Measurements from ENCODE around the gene TOMM7. TPM values are rescaled to one million over a fixed set of nuclear protein-coding genes. Genes with fewer than 3 reads are reported as not detected.

TOMM7 gene
- total RNA-seq, 4 donors from 2014 or later = 141 to 303 (median 267) TPM

DNA sequence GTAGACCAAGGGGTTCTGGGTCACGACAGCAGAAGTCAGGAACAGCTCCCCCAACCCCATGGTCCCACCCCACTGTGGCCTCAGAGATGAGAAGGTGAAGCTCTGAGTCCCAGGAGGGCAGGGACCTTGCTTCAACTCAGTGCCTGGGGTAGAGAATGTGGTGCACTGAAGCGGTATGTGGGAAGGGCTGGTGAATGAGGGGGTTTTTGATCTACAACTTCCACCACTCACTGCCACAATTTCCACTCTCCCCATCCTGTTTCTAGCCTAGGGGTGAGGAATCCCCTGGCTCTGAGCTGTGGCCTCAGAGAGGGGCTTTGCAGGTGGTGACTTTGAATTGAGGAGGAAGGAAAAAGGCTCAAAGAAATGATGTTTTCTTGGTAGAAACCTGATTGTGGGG, 44.9 kb upstream of the TOMM7 start:
- H3K4me3 ChIP-seq = no peak overlapping the region
- peaks cover 0 to 19% (median 6%) of the 10 kb centered on the region in 4 donors for H3K36me3 ChIP-seq
- peaks cover 24 to 36% (median 29%) of the 10 kb centered on the region in 4 donors for H3K4me1 ChIP-seq
- H3K27ac ChIP-seq (replicated peaks in 1 of 4) = peak overlapping the region; percentile 36 to 69 (median 48)
- DNase-seq (ENCODE audit: extremely low spot score) = no peak
- H3K9me3 ChIP-seq = no peaks in the 10 kb centered on the region
- TF ChIP-seq, protein P1, sequence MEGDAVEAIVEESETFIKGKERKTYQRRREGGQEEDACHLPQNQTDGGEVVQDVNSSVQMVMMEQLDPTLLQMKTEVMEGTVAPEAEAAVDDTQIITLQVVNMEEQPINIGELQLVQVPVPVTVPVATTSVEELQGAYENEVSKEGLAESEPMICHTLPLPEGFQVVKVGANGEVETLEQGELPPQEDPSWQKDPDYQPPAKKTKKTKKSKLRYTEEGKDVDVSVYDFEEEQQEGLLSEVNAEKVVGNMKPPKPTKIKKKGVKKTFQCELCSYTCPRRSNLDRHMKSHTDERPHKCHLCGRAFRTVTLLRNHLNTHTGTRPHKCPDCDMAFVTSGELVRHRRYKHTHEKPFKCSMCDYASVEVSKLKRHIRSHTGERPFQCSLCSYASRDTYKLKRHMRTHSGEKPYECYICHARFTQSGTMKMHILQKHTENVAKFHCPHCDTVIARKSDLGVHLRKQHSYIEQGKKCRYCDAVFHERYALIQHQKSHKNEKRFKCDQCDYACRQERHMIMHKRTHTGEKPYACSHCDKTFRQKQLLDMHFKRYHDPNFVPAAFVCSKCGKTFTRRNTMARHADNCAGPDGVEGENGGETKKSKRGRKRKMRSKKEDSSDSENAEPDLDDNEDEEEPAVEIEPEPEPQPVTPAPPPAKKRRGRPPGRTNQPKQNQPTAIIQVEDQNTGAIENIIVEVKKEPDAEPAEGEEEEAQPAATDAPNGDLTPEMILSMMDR (IDR thresholded peaks at IDR 0.05) = no peak
- no peak for TF ChIP-seq POLR2AphosphoS5 (IDR thresholded peaks at IDR 0.05)
- TF ChIP-seq POLR2A (IDR thresholded peaks at IDR 0.05; ENCODE audit: low read depth) = no peak
- no peak for TF ChIP-seq EP300 (IDR thresholded peaks at IDR 0.05)
- intact Hi-C loops (cut with DNase I) = no loop called here
- H3K27me3 ChIP-seq = no peaks in the 10 kb centered on the region
- WGBS = 64% methylated on average over 2 of the region's 2 CpGs

DNA sequence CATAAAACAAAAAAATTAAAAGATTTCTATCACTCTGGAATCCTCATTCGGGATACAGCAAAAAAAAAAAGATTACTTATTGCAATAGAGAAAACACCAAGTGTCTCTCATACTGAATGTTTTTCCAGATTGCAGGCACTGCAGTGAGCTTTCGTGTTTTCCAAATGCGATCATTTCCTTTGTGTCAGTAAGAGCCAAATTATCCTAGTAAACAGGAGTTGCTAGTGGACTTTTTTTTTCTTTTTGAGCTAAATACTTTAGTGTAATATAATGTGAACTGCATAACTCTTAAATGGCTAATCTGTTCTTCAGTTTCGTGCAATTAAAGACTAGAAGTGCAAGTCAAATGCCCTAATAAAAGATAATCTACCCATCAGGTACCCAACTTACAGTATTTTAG, 44.4 kb upstream of the TOMM7 start:
- no peak for DNase-seq (ENCODE audit: extremely low spot score)
- H3K4me3 ChIP-seq = no peak overlapping the region
- no peaks in the 10 kb centered on the region for H3K27me3 ChIP-seq
- 65% methylated on average over 4 of the region's 4 CpGs for WGBS
- peak overlapping the region; percentile 36 to 69 (median 48) for H3K27ac ChIP-seq (replicated peaks in 1 of 4)
- no peaks in the 10 kb centered on the region for H3K9me3 ChIP-seq
- intact Hi-C loops (cut with DNase I) = no loop called here
- TF ChIP-seq POLR2AphosphoS5 (IDR thresholded peaks at IDR 0.05) (peak in 1 of 2 donors; percentile 48), EP300 (IDR thresholded peaks at IDR 0.05) (no peak), POLR2A (IDR thresholded peaks at IDR 0.05; ENCODE audit: low read depth) (no peak)
- TF ChIP-seq, protein P1 (IDR thresholded peaks at IDR 0.05) = no peak
- H3K4me1 ChIP-seq = peaks cover 24 to 36% (median 29%) of the 10 kb centered on the region in 4 donors
- peaks cover 0 to 21% (median 6%) of the 10 kb centered on the region in 4 donors for H3K36me3 ChIP-seq

DNA sequence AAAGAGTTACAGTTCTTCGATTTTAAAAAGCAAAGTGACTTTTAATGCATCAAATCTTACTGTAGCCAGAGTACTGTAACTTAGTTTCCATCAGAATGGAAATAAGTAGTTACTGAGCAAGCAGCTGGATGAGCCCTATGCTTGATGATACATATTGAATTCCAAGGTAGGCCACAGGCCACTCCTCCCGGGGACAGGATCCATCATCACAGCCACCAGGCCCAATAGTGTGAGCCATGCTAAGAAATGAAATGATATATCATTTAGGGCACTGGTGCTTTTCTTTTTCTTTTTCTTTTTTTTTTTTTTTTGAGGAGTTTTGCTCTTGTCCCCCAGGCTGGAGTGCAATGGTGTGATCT, 42.9 kb upstream of the TOMM7 start:
- no peak for DNase-seq (ENCODE audit: extremely low spot score)
- no peaks in the 10 kb centered on the region for H3K27me3 ChIP-seq
- H3K9me3 ChIP-seq = no peaks in the 10 kb centered on the region
- WGBS = 77% methylated on average over 2 of the region's 2 CpGs
- TF ChIP-seq EP300 (IDR thresholded peaks at IDR 0.05) = no peak
- peaks cover 0 to 31% (median 7%) of the 10 kb centered on the region in 4 donors for H3K36me3 ChIP-seq
- H3K4me1 ChIP-seq = peaks cover 28 to 47% (median 37%) of the 10 kb centered on the region in 4 donors
- no peak overlapping the region for H3K4me3 ChIP-seq
- intact Hi-C loops (cut with DNase I) = no loop called here
- peak overlapping the region; percentile 40 to 67 (median 50) for H3K27ac ChIP-seq (replicated peaks in 1 of 4)

- TF ChIP-seq POLR2AphosphoS5 (IDR thresholded peaks at IDR 0.05) (peak in 1 of 2 donors; percentile 21), EP300 (IDR thresholded peaks at IDR 0.05) (no peak)
- H3K27ac ChIP-seq (replicated peaks in 1 of 4) = peak overlapping the region; percentile 40 to 67 (median 50)
Observed at GRCh38 chr7:22864855-22865601, 42.4 kb upstream of the TOMM7 start.

DNA sequence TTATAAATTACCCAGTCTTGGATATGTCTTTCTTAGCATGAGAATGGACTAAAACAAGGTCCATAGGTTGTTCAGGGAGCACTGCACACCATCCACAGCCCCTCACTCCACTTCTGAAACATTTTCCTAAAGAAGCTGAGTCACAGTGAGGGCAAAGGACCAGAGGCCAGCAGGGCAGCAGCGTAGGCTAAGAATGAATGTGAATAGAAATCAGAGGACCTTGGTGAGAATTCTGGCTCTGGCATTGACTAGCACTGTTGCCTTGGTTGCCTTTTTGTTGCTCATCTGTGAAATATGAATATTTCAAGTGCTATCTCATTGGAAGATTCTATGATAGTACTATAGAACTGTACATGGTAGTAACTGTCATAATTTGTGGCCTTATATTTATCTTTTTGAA, 41.7 kb upstream of the TOMM7 start:
- WGBS = 90% methylated on average over 1 of the region's 1 CpG
- Histone ChIP-seq H3K4me3 (no peak overlapping the region), H3K9me3 (no peaks in the 10 kb centered on the region), H3K4me1 (peaks cover 33 to 60% (median 50%) of the 10 kb centered on the region in 4 donors), H3K27me3 (no peaks in the 10 kb centered on the region), H3K36me3 (peaks cover 0 to 36% (median 6%) of the 10 kb centered on the region in 4 donors), H3K27ac (replicated peaks in 1 of 4) (peak overlapping the region in 3 of 4 donors; percentile 40 to 67 (median 57))
- intact Hi-C loops (cut with DNase I) = no loop called here
- no peak for TF ChIP-seq EP300 (IDR thresholded peaks at IDR 0.05)
- TF ChIP-seq POLR2A (IDR thresholded peaks at IDR 0.05; ENCODE audit: low read depth) = no peak
- no peak for TF ChIP-seq POLR2AphosphoS5 (IDR thresholded peaks at IDR 0.05)
- TF ChIP-seq, protein P1 (IDR thresholded peaks at IDR 0.05) = no peak
- DNase-seq (ENCODE audit: extremely low spot score) = no peak

More at GRCh38 chr7:22864855-22865601, 42.4 kb upstream of the TOMM7 start:
- no peak for DNase-seq (ENCODE audit: extremely low spot score)
- no peak overlapping the region for H3K4me3 ChIP-seq
- intact Hi-C loops (cut with DNase I) = no loop called here
- H3K27me3 ChIP-seq = no peaks in the 10 kb centered on the region
- H3K36me3 ChIP-seq = peaks cover 0 to 35% (median 8%) of the 10 kb centered on the region in 4 donors
- 78% methylated on average over 5 of the region's 7 CpGs for WGBS
- H3K9me3 ChIP-seq = no peaks in the 10 kb centered on the region
- peaks cover 28 to 52% (median 42%) of the 10 kb centered on the region in 4 donors for H3K4me1 ChIP-seq
